Upper lobe of left lung (tissue), 4 donors: ENCODE data around the gene RHBG.

ENCODE experiments used
- CTCF ChIP-seq, 6 experiments: fragments of 450-650 bp in 4 of 6; fragments of 200-600 bp in 2 of 6; sonication (generic) in 2 of 6; IDR thresholded peaks; one replicate each; pipeline ENCODE4 v1.5.1; 2016 to 2019; ENCODE audit warnings: antibody characterized with exemption in 6 of 6
- EP300 ChIP-seq, 4 donors: sonication (generic); formaldehyde crosslinking; IDR thresholded peaks; one replicate each; pipeline ENCODE4 v1.5.1; 2017; ENCODE audit warnings: antibody characterized with exemption in 4 of 4, control low read depth in 2 of 4
- POLR2A ChIP-seq, 4 donors: fragments of 450-650 bp; IDR thresholded peaks; one replicate each; pipeline ENCODE4 v1.5.1; 2016 to 2017; ENCODE audit warnings: antibody characterized with exemption in 4 of 4, mild to moderate bottlenecking in 2 of 4
- POLR2AphosphoS5 ChIP-seq, 2 donors: sonication (generic); formaldehyde crosslinking; IDR thresholded peaks; one replicate each; pipeline ENCODE4 v1.5.1; 2017; ENCODE audit warnings: antibody characterized with exemption in 2 of 2

GRCh38 chr1:156337052-156337887 lies 31.7 kb upstream of the RHBG start:
- TF ChIP-seq CTCF (IDR thresholded peaks at IDR 0.05) (no peak), POLR2A (IDR thresholded peaks at IDR 0.05) (no peak), POLR2AphosphoS5 (IDR thresholded peaks at IDR 0.05) (no peak), EP300 (IDR thresholded peaks at IDR 0.05) (no peak)
